HG03060 (cell line): ENCODE data around the gene PDE11A.
"Not testable (repeated sequence)": the region's sequence is repeated elsewhere in the genome, so short reads cannot be mapped to it uniquely, and the experiment has no call there.

ENCODE experiments used
- ATAC-seq: cut with Tn5 transposase; IDR thresholded peaks from one replicate; pipeline ENCODE4 v1.9.1; 2021; ENCODE audit warnings: low read depth, moderate number of reproducible peaks; ENCODE audit not compliant: unreplicated experiment

The PDE11A gene

GRCh38 chr2:178075006-178075326 lies 2.4 kb upstream of the PDE11A start:
- no peak for ATAC-seq

- ATAC-seq: no peak
These were observed 1.8 kb upstream of the PDE11A start for GRCh38 chr2:178074123-178075005.

- ATAC-seq: no peak
These were observed 586 bp downstream of the PDE11A start for GRCh38 chr2:178072000-178072382.

GRCh38 chr2:178070824-178071223 lies 1.8 kb downstream of the PDE11A start:
- no peak for ATAC-seq

- ATAC-seq: no peak
These were observed 3.0 kb downstream of the PDE11A start for GRCh38 chr2:178069551-178069950.

GRCh38 chr2:178068823-178069454 lies 3.6 kb downstream of the PDE11A start:
- ATAC-seq: no peak

GRCh38 chr2:178066890-178067669 lies 5.5 kb downstream of the PDE11A start:
- ATAC-seq: no peak

- ATAC-seq: no peak
These were observed 6.3 kb downstream of the PDE11A start for GRCh38 chr2:178066324-178066723.

GRCh38 chr2:178059681-178060080 lies 12.9 kb downstream of the PDE11A start:
- no peak for ATAC-seq

- no peak for ATAC-seq
These were observed 13.5 kb downstream of the PDE11A start for GRCh38 chr2:178059111-178059510.

- ATAC-seq: no peak
These were observed 15.3 kb downstream of the PDE11A start for GRCh38 chr2:178057179-178057680.

GRCh38 chr2:178056345-178056744 lies 16.2 kb downstream of the PDE11A start:
- no peak for ATAC-seq

- ATAC-seq: not testable (repeated sequence)
These were observed 21.3 kb downstream of the PDE11A start for GRCh38 chr2:178051257-178051656.

GRCh38 chr2:178047391-178047790 lies 25.2 kb downstream of the PDE11A start:
- ATAC-seq: no peak

GRCh38 chr2:178044836-178045235 lies 27.7 kb downstream of the PDE11A start:
- no peak for ATAC-seq

- no peak for ATAC-seq
These were observed 29.3 kb downstream of the PDE11A start for GRCh38 chr2:178043266-178043665.

- ATAC-seq: not testable (repeated sequence)
These were observed 39.0 kb downstream of the PDE11A start for GRCh38 chr2:178033583-178033982.

- ATAC-seq: no peak
These were observed 43.2 kb downstream of the PDE11A start for GRCh38 chr2:178029342-178029741.

- no peak for ATAC-seq
These were observed 46.9 kb downstream of the PDE11A start for GRCh38 chr2:178025551-178026185.

GRCh38 chr2:178018141-178018540 lies 54.4 kb downstream of the PDE11A start:
- no peak for ATAC-seq

- no peak for ATAC-seq
These were observed 56.0 kb downstream of the PDE11A start for GRCh38 chr2:178016612-178017011.
